Measurements from ENCODE around the gene SLC5A5.

The SLC5A5 gene

DNA sequence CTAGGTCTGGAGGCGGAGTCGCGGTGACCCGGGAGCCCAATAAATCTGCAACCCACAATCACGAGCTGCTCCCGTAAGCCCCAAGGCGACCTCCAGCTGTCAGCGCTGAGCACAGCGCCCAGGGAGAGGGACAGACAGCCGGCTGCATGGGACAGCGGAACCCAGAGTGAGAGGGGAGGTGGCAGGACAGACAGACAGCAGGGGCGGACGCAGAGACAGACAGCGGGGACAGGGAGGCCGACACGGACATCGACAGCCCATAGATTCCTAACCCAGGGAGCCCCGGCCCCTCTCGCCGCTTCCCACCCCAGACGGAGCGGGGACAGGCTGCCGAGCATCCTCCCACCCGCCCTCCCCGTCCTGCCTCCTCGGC lies at the start of gene SLC5A5:
Gene SLC5A5 (plus strand): TSS at position 68 of the 373 bp plus-strand sequence. CDS start 375 bp downstream, outside the sequence.
- no peak for DNase-seq (ENCODE audit: low read depth)

DNA sequence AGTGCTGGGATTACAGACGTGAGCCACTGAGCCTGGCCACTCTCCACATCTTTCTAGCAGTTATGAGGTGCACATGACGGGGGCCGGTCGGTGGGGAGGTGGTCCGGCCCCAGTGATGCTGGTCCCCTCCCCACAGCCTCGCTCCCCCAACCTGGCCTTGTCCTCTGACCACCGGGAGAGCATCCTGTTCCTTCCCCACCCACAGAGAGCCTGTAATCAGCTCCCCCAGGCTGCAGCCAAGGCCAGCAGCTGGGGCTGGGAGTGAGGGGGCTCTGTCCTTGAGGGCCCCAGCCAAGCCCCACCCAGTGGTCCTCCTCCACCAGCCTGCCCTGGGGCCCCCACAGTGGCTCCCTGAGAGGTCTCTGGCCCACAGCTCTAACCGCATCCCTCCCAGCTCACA lies 47.4 kb upstream of the SLC5A5 start:
- no peak for DNase-seq (ENCODE audit: low read depth)

DNA sequence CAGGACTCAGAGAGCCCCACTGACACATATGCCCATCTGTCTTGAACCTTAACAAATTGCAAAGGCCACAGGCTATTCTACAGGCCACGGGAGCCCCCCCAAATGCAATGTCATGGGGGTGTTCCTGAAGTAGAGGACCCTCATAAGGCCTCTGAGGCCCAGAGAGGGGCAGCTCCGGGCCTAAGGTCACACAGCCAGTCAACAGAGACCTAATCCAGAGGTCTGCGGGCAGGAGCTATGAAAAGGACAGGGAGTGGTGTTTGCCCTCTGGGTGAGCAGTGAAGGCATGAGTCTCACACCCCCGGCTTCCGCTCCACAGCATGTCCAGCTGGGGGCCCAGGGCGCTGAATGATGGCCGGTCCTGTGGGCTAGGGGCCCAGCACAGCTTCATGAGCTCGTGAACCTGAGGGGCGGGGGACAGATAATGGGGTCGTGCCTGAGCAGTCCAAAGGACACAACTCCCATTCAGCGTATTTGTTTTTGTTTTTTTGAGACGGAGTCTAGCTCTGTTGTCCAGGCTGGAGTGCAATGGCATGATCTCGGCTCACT lies 45.2 kb upstream of the SLC5A5 start:
- DNase-seq (ENCODE audit: low read depth): no peak

DNA sequence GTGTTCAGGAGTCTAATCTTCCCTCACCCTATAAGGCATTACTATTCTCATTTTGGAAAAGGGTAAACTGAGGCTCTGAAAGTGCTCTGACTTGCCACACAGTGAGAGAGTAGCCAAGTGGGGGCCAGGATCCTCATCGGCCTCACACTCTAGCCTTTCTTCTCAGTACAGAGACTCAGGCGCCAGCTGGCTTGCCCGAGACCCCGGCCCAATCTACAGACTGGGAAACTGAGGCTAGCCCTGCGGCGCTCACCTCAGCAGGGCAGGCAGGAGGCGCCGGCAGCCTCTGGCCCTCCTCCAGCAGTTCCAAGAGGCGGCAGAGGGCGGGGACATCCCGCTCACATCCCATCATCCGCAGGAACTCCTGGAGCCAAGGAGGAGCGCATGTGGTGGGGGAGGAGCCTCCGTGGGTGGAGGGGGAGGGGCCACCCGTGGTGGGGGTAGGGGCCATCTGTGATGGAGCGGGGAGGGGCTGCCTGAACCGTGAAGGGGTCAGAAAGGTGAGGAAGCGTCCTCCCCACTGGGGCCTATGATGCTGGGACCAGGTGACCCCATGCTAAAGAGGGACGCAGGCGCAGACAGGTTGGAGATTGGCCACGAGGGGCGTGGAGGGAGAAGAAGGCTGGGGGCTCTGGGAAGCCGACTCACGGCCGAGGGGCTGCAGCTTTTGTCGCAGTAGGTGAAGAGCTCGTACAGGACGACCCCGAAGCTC lies 41.7 kb upstream of the SLC5A5 start:
- peak; percentile 63 for DNase-seq (ENCODE audit: low read depth)

- DNase-seq (ENCODE audit: low read depth): peak; percentile 80
These were observed 41.0 kb upstream of the SLC5A5 start for GRCh38 chr19:17830567-17831418.

DNA sequence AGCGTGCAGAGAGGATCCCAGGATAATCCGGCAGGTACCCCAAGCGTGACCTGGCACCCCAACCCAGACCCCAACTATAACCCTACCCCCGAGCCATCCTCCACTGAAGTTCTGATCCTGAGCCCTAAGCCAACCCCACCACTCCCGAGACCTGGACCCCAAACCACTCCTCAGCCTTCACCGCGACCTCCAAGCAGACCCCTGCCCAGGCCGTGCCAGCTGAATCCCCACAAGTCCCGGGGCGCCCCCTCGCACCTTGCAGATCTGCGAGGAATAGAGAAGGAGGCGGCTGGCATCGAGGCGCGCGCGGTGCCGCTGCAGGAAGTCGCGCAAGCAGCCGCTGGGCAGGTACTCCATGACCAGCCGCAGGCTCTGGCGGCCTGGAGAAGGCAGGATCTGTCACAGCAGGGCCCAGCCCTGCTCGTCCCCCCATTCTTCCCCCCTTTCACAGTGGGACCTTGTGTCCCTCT lies 40.3 kb upstream of the SLC5A5 start:
- DNase-seq (ENCODE audit: low read depth): no peak

DNA sequence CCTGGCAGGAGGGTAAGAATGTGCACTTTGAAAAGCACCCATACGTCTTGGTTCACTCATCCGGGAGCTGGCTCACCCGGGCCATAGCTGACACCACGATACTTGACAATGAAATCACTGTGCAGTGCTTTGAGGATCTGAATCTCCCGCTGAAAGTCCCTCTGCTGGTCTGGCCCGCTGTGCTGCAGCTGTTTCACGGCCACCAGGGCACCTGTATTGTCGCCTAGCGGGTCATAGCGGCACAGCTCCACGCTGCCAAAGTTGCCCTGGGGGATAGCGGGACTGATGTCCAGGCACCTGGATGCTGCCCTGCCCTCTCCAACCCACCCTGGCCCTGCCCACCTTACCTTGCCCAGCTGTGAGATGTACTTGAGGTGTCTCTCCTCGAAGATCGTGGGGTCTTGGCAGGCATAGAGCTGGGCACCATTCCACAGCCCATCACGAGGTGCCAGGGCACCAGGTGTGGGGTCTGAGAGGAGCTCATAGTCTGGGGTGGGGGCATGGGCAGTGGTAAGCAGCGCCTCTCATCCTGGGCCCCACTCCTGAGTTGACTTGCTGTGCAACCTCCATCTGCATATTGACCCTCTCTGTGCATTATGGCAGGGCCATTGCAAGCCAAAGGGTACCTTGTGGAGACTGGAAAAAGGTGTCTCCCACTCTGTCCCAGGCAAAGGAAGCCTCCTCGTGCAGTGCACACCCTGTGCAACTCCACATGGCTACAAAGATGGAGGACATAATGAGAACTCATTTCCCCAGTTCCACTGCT lies 39.1 kb upstream of the SLC5A5 start:
- DNase-seq (ENCODE audit: low read depth): no peak

DNA sequence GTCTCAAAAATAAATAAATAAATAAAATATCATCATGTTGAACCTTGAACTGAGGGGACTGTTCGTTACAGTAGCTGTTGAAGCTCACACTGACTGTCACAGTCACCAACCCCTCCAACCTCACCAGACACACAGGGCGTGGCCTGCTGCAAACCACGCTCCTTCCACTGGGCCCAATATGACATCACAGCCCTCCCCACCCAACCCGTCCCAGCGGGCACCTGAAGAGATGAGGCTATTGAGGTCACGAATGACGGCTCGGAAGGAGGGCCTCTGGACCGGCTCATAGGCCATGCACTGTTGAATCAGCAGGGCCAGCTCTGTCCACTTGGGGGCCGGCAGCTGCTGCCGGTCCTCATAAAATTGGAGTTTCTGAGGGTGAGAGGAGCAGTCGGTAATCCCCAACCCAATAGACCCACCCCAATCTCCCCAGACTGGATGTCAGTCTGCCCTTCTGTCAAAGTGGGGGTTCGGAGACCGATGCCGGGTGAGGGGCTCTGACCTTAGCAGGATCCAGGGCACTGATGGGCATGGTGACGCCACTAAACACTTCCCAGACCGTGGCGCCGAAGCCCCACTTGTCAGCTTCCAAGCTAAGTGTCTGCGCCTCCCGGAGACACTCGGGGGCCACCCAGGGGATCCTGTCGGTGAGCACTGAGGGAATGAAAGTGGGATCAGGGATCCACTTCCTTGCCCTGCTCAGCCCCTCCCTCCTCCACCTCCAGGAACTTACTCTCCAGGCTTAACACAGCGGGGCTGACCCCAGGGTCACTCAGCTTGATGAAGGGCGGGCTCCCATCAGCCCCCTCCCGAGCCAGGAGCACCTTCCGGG lies 37.2 kb upstream of the SLC5A5 start:
- peak; percentile 9 for DNase-seq (ENCODE audit: low read depth)

- DNase-seq (ENCODE audit: low read depth): peak; percentile 14
These were observed 36.4 kb upstream of the SLC5A5 start for GRCh38 chr19:17835182-17836006.

DNA sequence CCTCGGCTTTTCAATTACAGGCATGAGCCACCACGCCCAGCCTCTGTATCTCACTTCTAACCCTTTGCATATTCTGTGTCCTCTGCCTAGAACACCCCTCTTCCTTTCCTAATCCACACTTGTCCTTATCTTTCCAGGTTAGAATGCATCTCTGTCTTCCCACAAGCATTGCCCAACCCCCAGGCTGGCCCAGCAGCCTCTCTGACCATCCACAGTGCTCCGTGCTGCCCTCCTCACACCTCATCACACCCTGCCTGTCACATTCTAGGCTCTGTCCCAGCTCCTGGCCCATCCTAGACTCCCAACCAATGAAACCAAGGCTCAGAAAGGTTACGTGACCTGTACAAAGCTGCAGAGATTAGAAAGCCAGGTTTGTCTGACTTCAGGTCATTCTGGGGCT lies 35.2 kb upstream of the SLC5A5 start:
- DNase-seq (ENCODE audit: low read depth): no peak

DNA sequence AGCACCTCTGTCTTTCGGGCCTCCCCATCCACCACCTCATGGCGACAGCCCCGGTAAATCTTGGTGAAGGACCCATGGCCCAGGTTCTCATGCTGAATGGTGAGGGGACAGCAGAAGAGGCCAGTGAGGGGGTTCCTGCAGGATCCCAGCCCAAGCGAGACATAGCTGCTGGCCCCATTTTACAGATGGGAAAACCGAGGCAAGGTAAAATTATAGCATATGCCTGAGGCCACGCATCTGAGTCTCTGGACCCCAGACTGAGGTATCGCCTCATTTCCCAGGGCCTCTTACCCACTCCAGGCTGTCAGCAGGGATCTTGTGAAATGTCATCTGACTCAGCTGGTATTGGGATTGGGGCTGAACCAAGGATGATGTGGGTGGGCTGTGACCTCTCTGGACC lies 33.8 kb upstream of the SLC5A5 start:
- no peak for DNase-seq (ENCODE audit: low read depth)

DNA sequence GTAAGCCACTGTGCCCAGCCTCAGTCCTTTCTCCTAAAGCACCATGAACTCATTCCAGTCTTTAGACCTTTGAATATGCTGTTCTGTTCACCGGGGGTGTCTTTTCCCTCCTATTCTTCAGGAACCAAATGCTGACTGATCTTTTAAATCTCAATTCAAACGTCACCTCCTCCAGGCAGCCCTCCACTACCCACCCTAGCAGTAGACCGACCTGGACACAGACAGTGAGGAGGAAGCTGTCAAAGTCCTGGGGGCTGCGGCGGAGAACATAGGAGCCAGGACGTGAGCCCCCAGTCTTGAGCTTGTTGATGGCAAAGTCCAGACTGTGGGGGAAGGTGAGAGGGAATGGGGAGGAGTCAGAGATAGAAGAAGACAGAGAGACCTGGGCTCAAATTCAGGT lies 31.7 kb upstream of the SLC5A5 start:
- no peak for DNase-seq (ENCODE audit: low read depth)

DNA sequence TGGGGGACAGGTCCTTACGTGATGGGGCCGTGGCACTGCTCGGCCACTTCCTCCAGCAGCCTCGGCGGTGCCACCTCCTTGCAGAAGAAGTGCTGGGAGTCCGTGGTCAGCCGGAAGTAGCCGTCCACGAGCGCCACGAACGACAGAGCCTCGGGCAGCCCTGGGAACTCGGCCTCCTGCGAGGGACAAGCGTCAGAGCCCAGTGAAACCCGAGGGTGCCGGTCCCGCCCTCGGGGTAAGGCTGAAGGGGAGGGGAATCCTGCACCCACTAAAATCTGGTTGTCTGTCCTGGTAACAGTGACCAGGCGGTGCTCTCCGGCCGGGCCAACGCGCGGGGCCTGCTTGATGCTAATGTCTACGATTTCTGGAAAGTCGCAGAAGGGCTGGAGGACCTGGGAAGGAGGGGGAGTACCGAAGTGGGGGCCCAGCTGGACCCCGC lies 30.4 kb upstream of the SLC5A5 start:
- DNase-seq (ENCODE audit: low read depth): no peak

DNA sequence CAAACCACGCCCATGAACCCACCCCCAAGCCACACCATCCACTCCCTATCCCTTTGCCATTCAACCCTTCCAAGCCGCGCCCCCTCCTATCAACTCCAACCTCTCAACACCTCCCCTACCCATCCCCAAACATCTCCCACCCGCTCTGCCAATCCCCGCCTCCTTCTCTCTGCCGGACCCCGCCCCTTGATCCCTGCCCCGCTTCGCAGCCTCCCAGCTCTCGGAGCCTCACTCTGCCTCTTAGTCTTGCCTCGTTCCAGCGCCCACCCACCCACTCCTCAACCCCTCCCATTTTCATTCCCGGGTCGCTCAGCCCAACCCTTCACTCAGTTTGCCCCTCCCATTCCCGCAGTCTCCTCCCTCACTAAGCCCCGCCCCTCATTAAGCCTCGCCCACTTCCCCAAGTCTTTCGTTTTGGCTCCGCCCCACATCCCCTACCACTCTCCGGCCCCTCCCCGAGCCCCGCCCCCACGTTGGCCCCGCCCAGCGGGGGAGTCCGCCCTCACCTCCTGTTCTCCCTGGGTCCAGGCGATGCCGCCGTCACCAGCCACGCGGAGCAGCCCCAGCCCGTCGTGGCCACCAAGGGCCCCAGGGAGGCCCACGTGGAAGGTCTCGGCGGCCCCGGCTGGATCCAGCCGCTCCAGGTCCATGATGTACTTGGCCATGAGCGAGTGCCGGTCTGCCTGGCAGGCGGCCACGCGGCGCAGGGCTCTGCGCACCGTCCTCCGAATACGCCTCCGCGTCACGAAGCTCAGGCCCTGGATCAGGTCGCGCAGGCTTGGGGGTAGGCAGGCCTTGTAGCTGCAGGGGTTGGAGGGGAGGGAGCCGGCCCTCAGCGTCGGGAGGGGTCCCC lies 29.7 kb upstream of the SLC5A5 start:
- DNase-seq (ENCODE audit: low read depth): peak; percentile 76

DNA sequence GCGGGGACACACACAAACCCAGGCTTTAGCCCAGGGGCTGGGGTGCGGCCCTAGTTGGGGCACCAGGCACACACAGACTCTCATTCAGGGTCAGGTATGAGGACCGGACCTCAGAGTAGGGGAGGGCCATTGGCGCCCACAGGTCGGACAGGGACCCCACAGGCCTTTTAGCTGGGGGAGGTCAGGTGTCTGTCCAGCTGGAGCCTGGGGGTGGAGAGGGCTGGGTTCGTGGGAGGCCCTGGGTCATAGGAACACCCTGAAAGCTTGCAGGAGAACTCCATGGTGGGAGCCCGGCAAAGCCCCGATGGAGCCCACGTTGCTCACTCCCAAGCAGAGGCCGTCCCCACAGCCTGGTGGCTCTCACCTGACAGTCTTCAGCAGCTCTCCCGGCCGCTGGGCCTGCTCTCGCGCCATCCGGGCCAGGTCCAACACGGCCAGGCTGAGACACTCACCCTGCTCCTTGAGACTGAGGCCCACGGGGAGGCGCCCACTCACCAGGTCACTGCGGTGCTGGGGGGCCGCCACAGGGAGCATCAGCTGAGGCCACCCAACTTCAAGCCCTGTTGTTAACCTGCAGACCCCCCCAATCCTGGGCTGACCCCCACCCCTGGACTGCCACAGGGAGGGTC lies 29.0 kb upstream of the SLC5A5 start:
- no peak for DNase-seq (ENCODE audit: low read depth)

- no peak for DNase-seq (ENCODE audit: low read depth)
These were observed 28.4 kb upstream of the SLC5A5 start for GRCh38 chr19:17843292-17843827.

DNA sequence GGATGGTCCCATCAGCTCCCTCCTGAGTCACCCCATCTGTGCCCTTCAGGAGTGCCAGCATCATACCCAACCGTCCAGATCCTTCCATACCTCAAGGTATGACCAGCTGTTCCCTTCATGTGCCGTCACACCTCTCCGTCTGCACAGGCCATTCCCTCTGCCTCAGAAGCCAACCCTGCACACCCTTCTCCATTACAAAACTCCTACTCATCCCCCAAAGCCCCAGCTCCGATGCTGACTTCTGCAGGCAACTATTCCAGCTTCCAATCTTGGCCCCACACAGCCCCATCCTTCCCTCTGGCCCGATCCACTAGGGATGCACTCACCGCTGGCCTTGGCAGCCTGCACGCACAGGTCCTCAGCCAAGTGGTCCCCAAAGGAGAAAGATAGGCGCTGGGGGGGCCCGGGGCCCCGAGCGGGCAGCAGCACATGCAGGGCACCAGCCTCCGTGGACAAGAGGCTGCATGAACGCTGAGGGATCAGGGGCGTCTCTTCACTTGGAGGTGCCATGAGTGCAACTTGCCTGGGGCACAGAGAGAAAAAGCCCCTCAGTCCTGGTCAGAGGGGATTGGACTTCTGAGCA lies 27.7 kb upstream of the SLC5A5 start:
- no peak for DNase-seq (ENCODE audit: low read depth)

DNA sequence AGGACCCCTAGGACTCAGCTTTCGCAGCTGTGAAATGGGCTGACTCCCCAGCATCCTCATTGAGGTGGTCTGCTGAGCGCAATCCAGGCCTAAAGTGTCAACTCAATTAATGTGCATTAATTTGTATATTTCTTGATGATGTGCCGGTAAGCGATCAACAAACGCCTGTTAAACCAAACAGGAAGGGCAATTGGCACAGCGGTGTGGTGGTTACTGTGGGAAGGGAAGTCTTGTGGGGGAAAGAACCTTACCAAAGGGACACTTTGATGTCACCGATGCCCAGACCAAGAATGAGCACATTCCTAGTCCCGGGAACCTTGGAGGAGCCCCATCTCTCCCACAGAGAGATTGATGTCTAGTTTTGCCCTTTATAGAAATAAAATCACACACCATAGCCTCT lies 25.6 kb upstream of the SLC5A5 start:
- no peak for DNase-seq (ENCODE audit: low read depth)

All from EH (cell line).